C4-2B (cell line): ENCODE data around the gene SCAI.

ENCODE experiments used
- CTCF ChIP-seq: fragments of 450-650 bp; conservative IDR thresholded peaks from 2 replicates; pipeline ENCODE4 v1.5.1; 2017; ENCODE audit warnings: mild to moderate bottlenecking
- ZFX ChIP-seq: fragments of 450-650 bp; IDR thresholded peaks from 2 replicates; pipeline ENCODE4 v1.6.1; 2017

GRCh38 chr9:124964056-124964455, 179.3 kb downstream of the SCAI start:
- no peak for TF ChIP-seq CTCF
- no peak for TF ChIP-seq ZFX
